GM18951 (cell line): ENCODE data around the gene FITM1.

Experiments used
- POLR2A ChIP-seq: IDR thresholded peaks from 4 replicates; pipeline ENCODE4 v1.6.1; 2011; ENCODE audit warnings: mild to moderate bottlenecking; ENCODE audit not compliant: insufficient read length, insufficient read depth; ENCODE audit errors: extremely low read depth
- in situ Hi-C: fragments of 300-500 bp; cut with MboI; formaldehyde crosslinking; loops from one replicate; pipeline ENCODE4 v1.12.0; 2022; ENCODE audit warnings: low sequenced_read_pairs, mixed read lengths, inconsistent platforms; ENCODE audit not compliant: unreplicated experiment

The FITM1 gene

DNA sequence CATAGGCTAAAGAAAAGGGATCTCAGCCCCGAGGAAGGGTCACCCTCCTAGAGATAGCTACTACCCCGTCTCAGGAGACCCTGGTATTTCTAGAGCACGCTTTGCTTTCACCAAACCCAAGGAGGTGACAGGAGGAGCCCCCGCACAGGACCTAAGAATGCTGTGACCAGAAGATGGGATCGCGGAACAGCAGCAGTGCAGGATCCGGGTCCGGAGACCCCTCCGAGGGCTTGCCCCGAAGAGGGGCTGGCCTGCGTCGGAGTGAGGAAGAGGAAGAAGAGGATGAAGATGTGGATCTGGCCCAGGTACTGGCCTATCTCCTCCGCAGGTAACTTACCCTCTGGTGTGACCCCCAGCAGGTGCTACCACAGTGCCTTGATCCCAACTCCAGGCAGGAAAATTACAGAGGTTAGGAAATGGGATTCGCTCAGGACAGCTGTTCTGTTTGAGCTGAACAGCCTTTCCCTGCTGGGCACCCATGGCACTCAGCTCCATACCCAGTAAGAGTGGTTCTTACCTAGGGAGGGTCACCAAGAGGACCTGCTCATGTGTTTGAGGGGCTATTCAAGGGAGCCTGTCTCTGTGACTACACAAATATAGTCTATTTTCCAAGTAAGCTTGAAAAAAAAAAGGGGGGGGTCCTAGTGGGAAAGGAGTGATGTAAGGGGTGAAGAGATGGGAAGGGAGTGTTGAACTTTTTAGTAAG lies 14.9 kb upstream of the FITM1 start:
- no peak for TF ChIP-seq POLR2A
- in situ Hi-C loops: no loop called here

DNA sequence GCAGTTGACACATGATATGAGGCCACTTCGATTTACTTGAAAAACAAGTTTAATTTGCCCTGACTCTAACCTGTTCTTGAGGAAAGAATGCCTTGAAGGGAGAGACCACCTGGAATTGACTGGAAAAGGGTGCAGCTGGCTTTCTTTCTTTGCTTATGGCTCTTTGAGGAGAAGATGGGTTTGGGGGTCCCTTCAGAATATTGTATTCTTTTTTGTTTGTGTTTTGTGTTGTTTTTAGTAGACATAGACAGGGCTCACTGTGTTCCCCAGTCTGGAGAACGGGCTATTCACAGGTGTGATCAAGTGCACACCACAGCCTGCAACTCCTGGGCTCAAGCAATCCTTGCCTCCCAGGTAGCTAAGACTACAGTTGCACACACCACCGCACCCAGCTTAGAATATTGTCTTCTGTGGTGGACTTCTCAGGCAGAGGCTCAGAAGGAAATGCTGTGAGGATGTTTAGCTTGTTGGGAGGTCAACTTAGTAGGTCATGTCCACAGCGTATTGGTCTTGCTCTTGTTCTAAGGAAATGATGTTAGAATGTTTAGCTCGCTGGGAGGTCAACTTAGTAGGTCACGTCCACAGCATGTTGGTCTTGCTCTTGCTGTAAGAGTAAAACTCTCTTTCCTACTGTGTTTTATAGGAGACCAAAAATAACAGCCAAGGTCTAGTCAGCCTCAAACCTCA lies 14.2 kb upstream of the FITM1 start:
- no peak for TF ChIP-seq POLR2A
- in situ Hi-C loops: no loop called here

DNA sequence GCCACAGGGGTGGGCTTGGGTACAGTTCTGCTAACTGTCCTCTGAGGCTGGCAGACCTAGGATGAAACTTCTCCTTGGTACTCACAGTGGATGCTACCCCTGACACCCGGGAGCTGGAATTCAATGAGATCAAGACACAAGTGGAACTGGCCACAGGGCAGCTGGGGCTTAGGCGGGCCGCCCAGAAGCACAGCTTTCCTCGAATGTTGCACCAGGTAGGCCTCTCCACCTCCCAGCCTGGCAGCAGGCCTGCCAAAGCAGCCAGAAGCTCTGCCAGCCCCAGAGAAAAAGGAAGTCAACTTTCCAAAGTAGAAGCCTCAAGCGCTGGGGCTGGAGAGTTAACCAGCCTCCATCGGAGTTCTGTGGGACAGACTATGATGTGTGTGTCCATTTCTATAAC lies 13.3 kb upstream of the FITM1 start:
- no peak for TF ChIP-seq POLR2A

DNA sequence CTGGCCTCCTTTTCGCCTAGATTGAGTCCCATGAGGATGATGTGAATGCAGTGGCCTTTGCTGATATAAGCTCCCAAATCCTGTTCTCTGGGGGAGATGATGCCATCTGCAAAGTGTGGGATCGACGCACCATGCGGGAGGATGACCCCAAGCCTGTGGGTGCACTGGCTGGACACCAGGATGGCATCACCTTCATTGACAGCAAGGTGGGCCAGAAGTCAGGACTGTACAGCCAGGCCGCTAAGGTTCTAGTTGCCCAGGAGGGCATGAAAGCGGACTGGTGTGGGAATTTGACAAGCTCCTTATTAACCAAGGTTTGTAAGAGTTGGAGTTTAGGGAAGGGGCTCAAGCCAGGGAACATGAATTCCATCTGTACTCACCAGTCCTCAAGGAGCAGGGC lies 10.8 kb upstream of the FITM1 start:
- in situ Hi-C loops: no loop called here
- TF ChIP-seq POLR2A: no peak

More for the DNA sequence above, 13.3 kb upstream of the FITM1 start:
- in situ Hi-C loops: no loop called here

DNA sequence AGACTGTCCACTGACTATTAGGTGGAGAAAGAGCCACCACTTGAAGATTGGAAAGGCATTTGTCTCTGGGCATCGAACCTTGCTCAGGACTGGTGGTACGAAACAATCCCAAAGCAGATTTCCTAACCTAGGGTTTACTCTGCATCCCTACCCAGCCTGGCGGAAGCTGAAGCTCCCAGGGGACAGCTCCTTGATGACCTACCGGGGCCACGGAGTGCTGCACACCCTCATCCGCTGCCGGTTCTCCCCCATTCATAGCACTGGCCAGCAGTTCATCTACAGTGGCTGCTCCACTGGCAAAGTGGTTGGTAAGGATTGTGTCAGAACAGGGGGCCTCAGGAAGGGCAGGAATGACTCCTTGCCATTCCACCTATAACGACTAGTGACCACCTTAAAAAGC lies 9.2 kb upstream of the FITM1 start:
- TF ChIP-seq POLR2A: no peak
- in situ Hi-C loops: no loop called here

DNA sequence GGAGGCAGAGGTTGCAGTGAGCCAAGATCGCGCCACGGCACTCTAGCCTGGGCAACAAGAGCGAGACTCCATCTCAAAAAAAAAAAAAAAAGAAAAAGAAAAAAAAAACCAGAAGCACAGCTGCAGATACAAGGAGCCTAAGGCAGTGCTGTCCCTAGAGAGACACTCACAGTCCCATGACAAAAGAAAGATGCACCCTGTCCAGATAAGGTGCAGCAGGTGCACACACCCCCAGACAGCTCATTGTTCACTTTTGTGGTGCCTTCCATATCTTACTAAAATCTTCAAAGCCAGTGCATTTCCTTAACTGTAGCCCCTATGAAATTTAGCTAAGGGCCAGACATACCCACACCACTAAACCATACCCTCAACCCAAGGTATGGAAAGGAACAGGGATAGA lies 8.0 kb upstream of the FITM1 start:
- in situ Hi-C loops: no loop called here

DNA sequence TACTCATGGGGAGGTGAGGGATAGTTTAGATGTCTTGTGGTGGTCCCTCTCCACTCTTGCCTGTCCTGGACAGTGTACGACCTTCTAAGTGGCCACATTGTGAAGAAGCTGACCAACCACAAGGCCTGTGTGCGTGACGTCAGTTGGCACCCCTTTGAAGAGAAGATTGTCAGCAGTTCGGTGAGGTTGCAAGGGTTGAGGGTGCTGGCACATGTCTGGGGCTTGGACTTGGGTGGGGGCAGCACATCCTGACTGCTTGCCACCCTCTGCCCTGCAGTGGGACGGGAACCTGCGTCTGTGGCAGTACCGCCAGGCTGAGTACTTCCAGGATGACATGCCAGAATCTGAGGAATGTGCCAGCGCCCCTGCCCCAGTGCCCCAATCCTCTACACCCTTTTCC lies 7.6 kb upstream of the FITM1 start:
- in situ Hi-C loops: no loop called here
- no peak for TF ChIP-seq POLR2A

More for the DNA sequence above, 8.0 kb upstream of the FITM1 start:
- TF ChIP-seq POLR2A: no peak

DNA sequence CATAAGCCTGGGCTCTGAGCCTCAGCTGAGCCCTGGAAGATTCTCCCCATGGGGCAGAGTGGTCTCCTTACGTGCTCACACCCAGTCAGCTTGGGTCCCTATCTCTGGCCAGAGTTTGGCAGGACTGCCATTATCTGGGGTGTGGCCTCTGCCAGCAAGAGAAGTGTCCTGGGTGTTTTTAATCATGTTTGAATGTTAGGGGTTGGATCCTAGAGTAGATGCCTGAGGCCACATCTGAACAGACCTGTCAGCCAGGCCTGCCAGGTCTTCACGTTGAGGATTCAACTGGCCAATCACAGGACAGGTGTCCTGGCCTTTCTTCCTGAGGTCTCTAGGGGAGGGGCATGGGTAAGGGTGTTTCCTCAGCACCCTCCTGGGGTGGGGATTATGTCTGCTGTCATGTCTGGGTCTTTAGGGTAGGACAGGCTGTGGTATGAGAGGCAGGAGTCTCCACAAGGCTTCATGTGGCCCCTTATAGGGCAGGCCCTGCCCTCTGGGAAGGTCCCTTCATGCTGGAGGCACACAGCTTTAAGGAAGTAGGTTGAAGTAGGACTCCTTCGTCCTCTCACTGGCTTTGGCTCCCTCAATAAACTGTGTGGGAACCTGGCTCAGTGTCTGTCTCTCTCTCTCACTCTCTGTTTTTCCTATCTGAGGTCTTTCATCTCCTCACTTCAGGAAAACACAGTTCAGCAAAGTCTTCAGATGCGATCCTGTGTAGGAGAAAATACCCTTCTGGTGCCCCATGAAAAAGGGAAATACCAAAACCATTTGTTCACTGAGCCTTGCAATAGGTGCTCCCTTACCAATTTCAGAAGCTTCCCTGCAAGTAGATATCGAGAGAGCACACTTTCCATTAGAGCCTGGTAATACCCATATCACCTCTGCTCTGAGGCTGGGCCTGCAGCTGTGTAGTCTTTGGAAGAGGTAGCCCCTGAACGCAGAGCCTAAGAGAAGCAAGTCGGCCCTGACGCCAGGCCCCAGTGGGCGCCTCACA lies 6.7 kb upstream of the FITM1 start:
- in situ Hi-C loops: no loop called here
- TF ChIP-seq POLR2A: no peak

DNA sequence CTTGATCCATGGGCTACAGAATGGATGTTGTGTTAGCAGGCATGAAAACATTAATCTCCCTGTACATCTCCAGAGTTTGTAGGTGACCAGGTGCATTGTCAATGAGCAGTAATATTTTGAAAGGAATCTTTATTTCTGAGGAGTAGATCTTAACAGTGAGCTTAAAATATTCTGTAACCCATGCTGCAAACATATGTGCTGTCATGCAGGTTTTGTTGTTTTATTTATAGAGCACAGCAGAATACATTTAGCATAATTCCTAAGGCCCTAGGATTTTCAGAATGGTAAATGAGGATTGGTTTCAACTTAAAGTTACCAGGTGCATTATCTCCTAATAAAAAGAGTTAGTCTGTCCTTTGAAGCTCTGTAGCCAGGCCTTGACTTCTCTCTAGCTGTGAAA lies 3.5 kb upstream of the FITM1 start:
- in situ Hi-C loops: no loop called here
- no peak for TF ChIP-seq POLR2A

DNA sequence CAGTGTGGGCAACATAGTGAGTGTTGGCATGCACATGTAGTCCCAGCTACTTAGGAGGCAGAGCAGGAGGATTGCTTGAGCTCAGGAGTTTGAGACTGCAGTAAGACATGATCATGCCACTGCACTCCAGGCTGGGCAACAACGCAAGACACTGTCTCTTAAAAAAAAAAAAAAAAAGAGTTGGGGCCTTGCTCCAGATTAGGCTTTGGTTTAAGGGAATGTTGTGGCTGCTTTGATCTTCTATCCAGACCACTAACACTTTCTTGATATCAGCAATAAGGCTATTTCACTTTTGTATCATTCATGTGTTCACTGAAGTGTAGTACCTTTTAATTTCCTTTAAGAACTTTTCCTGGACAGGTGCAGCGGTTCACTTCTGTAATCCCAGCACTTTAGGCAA lies 2.8 kb upstream of the FITM1 start:
- in situ Hi-C loops: no loop called here
- no peak for TF ChIP-seq POLR2A

DNA sequence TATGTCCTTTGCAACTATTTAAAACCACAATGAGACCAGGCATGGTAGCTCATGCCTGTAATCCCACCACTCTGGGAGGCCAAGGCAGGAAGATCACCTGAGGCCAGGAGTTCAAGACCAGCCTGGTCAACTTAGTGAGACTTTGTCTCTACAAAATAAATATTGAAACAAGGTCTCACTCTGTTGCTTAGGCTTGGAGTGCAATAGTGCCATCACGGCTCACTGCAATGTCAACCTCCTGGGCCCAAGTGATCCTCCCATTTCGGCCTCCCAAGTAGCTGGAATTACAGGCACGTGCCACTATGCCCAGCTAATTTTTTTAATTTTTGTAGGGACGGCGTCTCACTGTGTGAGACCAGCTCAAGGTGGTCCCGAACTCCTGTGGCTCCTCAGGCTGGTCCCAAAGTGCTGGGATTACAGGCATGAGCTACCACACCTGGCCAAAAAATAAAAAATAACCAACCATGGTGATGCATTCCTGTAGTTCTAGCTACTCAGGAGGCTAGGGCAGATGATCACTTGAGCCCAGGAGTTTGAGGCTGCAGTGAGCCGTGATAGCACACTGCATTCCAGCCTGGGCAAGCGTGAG lies 955 bp upstream of the FITM1 start:
- no peak for TF ChIP-seq POLR2A
- in situ Hi-C loops: no loop called here

DNA sequence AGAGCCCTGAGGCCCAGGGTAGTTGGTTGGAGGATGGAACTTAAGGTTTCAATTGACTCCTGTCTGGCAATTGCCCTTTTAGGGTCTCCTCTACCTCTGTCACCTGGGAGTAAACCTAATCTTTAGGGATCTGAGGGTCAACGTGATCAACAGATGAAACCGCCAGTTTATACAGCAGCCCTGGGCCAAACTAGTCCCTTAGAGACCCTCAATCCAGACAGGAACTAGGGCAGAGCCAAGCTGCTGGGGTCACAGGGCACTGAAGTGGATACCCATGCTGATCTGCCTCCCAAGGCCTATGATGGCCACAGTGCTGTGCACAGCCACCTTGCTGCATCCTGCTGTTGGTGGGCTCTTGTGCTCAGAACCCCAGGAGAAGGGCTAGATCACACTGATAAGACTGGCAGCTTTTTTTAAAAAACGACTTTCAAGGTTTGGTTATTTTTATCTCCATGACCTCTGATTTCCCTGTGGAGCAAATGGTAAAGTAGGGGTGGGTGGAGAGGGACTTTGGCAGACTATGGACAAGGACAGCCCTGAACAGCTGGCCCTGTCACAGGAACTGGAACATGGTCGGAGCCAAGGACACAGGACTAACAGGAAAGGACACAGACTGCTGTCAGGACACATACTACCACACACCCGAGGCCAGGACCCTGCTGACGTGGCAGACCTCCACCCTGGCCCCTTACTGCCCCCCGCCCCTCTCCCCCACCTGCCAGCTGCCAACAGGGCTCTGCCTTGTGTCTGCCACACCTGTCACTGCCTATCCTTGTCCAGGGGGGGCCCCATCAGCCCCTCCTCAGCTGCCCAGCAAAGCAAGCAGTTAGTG lies 474 bp downstream of the FITM1 start:
- TF ChIP-seq POLR2A: no peak
- in situ Hi-C loops: no loop called here
